SK-N-SH treated with all-trans-retinoic acid at 6 μM for 48 hours (cell line): ENCODE results near the gene CLCA1.

ENCODE experiments used
- ATAC-seq: fragments of 200-7000 bp; cut with Tn5 transposase; 3 replicates; pipeline ENCODE4 v1.9.1; 2020; ENCODE audit warnings: mild to moderate bottlenecking, moderate library complexity
- CREB5 ChIP-seq: fragments of 250-450 bp; sonication (Bioruptor Pico); IDR thresholded peaks from 2 replicates; pipeline ENCODE4 v1.5.1; 2020; ENCODE audit warnings: low read depth, mild to moderate bottlenecking, moderate library complexity
- CSDC2 ChIP-seq: fragments of 250-450 bp; sonication (Bioruptor Pico); IDR thresholded peaks from 2 replicates; pipeline ENCODE4 v1.5.0; 2020; ENCODE audit warnings: mild to moderate bottlenecking, moderate library complexity
- CSRNP3 ChIP-seq: fragments of 250-450 bp; sonication (Bioruptor Pico); IDR thresholded peaks from 2 replicates; pipeline ENCODE4 v1.5.1; 2021; ENCODE audit warnings: mild to moderate bottlenecking, moderate library complexity
- ESRRG ChIP-seq: fragments of 250-450 bp; sonication (Bioruptor Pico); IDR thresholded peaks from 2 replicates; pipeline ENCODE4 v1.6.1; 2021; ENCODE audit warnings: mild to moderate bottlenecking
- GLIS3 ChIP-seq: fragments of 250-450 bp; sonication (Bioruptor Pico); IDR thresholded peaks from 2 replicates; pipeline ENCODE4 v1.5.0; 2020; ENCODE audit warnings: mild to moderate bottlenecking, moderate library complexity
- ISL1 ChIP-seq: fragments of 250-450 bp; sonication (Bioruptor Pico); IDR thresholded peaks from 2 replicates; pipeline ENCODE4 v2.1.2; 2022; ENCODE audit warnings: mild to moderate bottlenecking, moderate library complexity
- OSR1 ChIP-seq: fragments of 250-450 bp; sonication (Bioruptor Pico); IDR thresholded peaks from 2 replicates; pipeline ENCODE4 v1.8.0; 2022; ENCODE audit warnings: moderate library complexity, mild to moderate bottlenecking, inconsistent platforms
- PATZ1 ChIP-seq: fragments of 250-450 bp; sonication (Bioruptor Pico); IDR thresholded peaks from 2 replicates; pipeline ENCODE4 v1.8.0; 2020; ENCODE audit warnings: mild to moderate bottlenecking, moderate library complexity, borderline replicate concordance
- POU6F1 ChIP-seq: fragments of 250-450 bp; sonication (Bioruptor Pico); IDR thresholded peaks from 2 replicates; pipeline ENCODE4 v1.8.0; 2021; ENCODE audit warnings: low read depth, mild to moderate bottlenecking, moderate library complexity, borderline replicate concordance
- PPARA ChIP-seq: fragments of 250-450 bp; sonication (Bioruptor Pico); IDR thresholded peaks from 2 replicates; pipeline ENCODE4 v1.5.0; 2020; ENCODE audit warnings: mild to moderate bottlenecking, borderline replicate concordance
- RARB ChIP-seq: fragments of 250-450 bp; sonication (Bioruptor Pico); IDR thresholded peaks from 2 replicates; pipeline ENCODE4 v1.8.0; 2021; ENCODE audit warnings: mild to moderate bottlenecking, moderate library complexity
- SNAI2 ChIP-seq: fragments of 250-450 bp; sonication (Bioruptor Pico); IDR thresholded peaks from 2 replicates; pipeline ENCODE4 v1.5.0; 2020; ENCODE audit warnings: mild to moderate bottlenecking, moderate library complexity
- TCF4 ChIP-seq: fragments of 250-450 bp; sonication (Bioruptor Pico); IDR thresholded peaks from 2 replicates; pipeline ENCODE4 v1.8.0; 2021; ENCODE audit warnings: mild to moderate bottlenecking, moderate library complexity, borderline replicate concordance
- TOX ChIP-seq: fragments of 250-450 bp; sonication (Bioruptor Pico); IDR thresholded peaks from 2 replicates; pipeline ENCODE4 v1.8.0; 2021; ENCODE audit warnings: mild to moderate bottlenecking, moderate library complexity, borderline replicate concordance
- TSHZ2 ChIP-seq: fragments of 250-450 bp; sonication (Bioruptor Pico); IDR thresholded peaks from 2 replicates; pipeline ENCODE4 v1.5.0; 2020; ENCODE audit warnings: mild to moderate bottlenecking, moderate library complexity
- ZC3H10 ChIP-seq: fragments of 250-450 bp; sonication (Bioruptor Pico); IDR thresholded peaks from 2 replicates; pipeline ENCODE4 v1.5.1; 2021; ENCODE audit warnings: mild to moderate bottlenecking, moderate library complexity
- ZFP3 ChIP-seq: fragments of 250-450 bp; sonication (Bioruptor Pico); IDR thresholded peaks from 2 replicates; pipeline ENCODE4 v1.5.0; 2020; ENCODE audit warnings: mild to moderate bottlenecking, moderate library complexity
- ZFP30 ChIP-seq: fragments of 450-650 bp; formaldehyde crosslinking; IDR thresholded peaks from 2 replicates; pipeline ENCODE4 v1.5.0; 2022; ENCODE audit warnings: mild to moderate bottlenecking, moderate library complexity
- ZNF565 ChIP-seq: fragments of 450-650 bp; formaldehyde crosslinking; conservative IDR thresholded peaks from 2 replicates; pipeline ENCODE4 v1.5.0; 2020; ENCODE audit warnings: low read depth, mild to moderate bottlenecking, moderate library complexity
- ZNF70 ChIP-seq: fragments of 450-650 bp; formaldehyde crosslinking; IDR thresholded peaks from 2 replicates; pipeline ENCODE4 v1.5.0; 2020; ENCODE audit warnings: mild to moderate bottlenecking, moderate library complexity
- ZNF8 ChIP-seq: fragments of 450-650 bp; formaldehyde crosslinking; IDR thresholded peaks from 2 replicates; pipeline ENCODE4 v1.5.0; 2020; ENCODE audit warnings: mild to moderate bottlenecking, moderate library complexity

CLCA1 gene

GRCh38 chr1:86541859-86542258 lies 73.1 kb downstream of the CLCA1 start:
- ATAC-seq, result no peak
- TF ChIP-seq ISL1 (CRISPR knock-in tag), result peak; percentile 74
- TF ChIP-seq CSDC2, result no peak
- TF ChIP-seq PPARA, result no peak
- peak; percentile 89 for TF ChIP-seq ZFP3 (CRISPR knock-in tag)
- no peak for TF ChIP-seq TOX (CRISPR knock-in tag)

- ATAC-seq, result no peak
- no peak for TF ChIP-seq ZC3H10 (CRISPR knock-in tag)
- TF ChIP-seq ISL1 (CRISPR knock-in tag), result no peak
- TF ChIP-seq ESRRG (CRISPR knock-in tag), result no peak
- no peak for TF ChIP-seq ZNF8 (CRISPR knock-in tag)
- TF ChIP-seq POU6F1 (CRISPR knock-in tag), result no peak
- TF ChIP-seq ZFP30 (CRISPR knock-in tag), result no peak
- TF ChIP-seq ZNF565 (CRISPR knock-in tag), result no peak
- TF ChIP-seq CSRNP3, result no peak
- no peak for TF ChIP-seq GLIS3 (CRISPR knock-in tag)
Measured at GRCh38 chr1:86542631-86543030, 73.9 kb downstream of the CLCA1 start.

- TF ChIP-seq ISL1 (CRISPR knock-in tag) (no peak), ZNF565 (CRISPR knock-in tag) (no peak), OSR1 (CRISPR knock-in tag) (no peak), ESRRG (CRISPR knock-in tag) (no peak), PPARA (no peak), TCF4 (no peak), TSHZ2 (CRISPR knock-in tag) (no peak), ZC3H10 (CRISPR knock-in tag) (no peak), SNAI2 (CRISPR knock-in tag) (no peak), PATZ1 (CRISPR knock-in tag) (no peak), TOX (CRISPR knock-in tag) (no peak), ZNF70 (CRISPR knock-in tag) (no peak), CSDC2 (no peak), ZFP30 (CRISPR knock-in tag) (no peak), CREB5 (CRISPR knock-in tag) (no peak)
- TF ChIP-seq, all 23 proteins: peak for 0
- ATAC-seq, result no peak
Measured at GRCh38 chr1:86546787-86547221, 78.1 kb downstream of the CLCA1 start, which contains the start of gene CLCA4. TSS of gene CLCA4 (plus strand) at chr1:86547078. CDS start at chr1:86547120, 42 bp downstream.

- no peak for ATAC-seq
- TF ChIP-seq CSRNP3, result no peak
- no peak for TF ChIP-seq SNAI2 (CRISPR knock-in tag)
- no peak for TF ChIP-seq TSHZ2 (CRISPR knock-in tag)
- TF ChIP-seq ESRRG (CRISPR knock-in tag), result no peak
- TF ChIP-seq ZFP3 (CRISPR knock-in tag), result no peak
- no peak for TF ChIP-seq RARB (CRISPR knock-in tag)
- no peak for TF ChIP-seq TOX (CRISPR knock-in tag)
- TF ChIP-seq TCF4, result no peak
- TF ChIP-seq, all 23 proteins: peak for 0
Measured at GRCh38 chr1:86548839-86549238, 80.1 kb downstream of the CLCA1 start.
